ENCODE data around the gene ST6GALNAC1.
A peak's percentile ranks its signal among the peaks of the same experiment; 100 is the strongest.

The ST6GALNAC1 gene

GRCh38 chr17:76675648-76676047 is 32.1 kb upstream of the ST6GALNAC1 start:
- no peak for DNase-seq (ENCODE audit: low read depth in 1 of 2, low spot score in 1 of 2)

DNA sequence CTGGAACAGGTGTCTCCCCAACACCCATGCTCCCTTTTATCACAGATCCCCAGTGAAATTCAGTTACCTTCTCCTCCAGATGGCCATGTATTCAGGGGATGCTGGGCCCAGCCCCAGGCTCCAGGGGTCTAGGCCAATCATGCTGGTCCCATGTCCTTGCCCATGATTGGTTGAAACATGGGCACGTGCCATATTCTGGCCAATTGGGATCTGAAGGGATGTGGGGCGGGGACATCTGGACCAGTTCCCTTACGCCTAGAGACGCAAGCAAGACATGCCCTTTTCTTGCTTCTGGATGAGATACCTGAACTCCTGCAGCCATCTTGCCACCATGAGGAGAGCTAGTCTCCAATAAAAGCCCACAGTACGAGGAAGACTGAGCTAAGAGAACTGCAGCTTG is 31.0 kb upstream of the ST6GALNAC1 start:
- no peak for DNase-seq (ENCODE audit: low read depth in 1 of 2, low spot score in 1 of 2)

DNA sequence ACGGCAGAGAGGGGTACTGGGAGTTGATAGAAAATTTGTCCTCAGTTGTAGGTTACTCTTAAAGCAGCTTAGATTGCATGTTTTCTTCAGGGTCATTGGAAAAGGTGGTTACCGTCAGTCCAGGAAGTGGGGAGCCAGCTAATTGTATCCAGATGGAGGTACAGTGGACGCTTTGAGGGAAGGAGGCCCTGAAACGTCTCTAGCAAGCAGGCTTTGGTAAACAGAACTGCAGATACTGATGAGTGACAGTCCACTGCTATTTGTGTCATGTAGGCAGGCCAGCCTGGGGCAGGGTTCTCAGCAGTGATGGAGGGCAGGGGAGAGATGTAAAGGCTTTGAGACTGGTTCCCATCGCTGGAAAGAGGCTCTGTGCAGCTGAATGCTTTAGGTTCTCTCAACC is 30.2 kb upstream of the ST6GALNAC1 start:
- DNase-seq (ENCODE audit: low read depth in 1 of 2, low spot score in 1 of 2), result no peak

- DNase-seq (ENCODE audit: low read depth in 1 of 2, low spot score in 1 of 2), result no peak
Observed at GRCh38 chr17:76672892-76673291, 29.3 kb upstream of the ST6GALNAC1 start.

- no peak for DNase-seq (ENCODE audit: low read depth in 1 of 2, low spot score in 1 of 2)
Observed at GRCh38 chr17:76672270-76672851, 28.8 kb upstream of the ST6GALNAC1 start.

- no peak for DNase-seq (ENCODE audit: low read depth in 1 of 2, low spot score in 1 of 2)
Observed at GRCh38 chr17:76671912-76672262, 28.3 kb upstream of the ST6GALNAC1 start.

GRCh38 chr17:76671123-76671911 is 27.8 kb upstream of the ST6GALNAC1 start:
- DNase-seq (ENCODE audit: low read depth in 1 of 2, low spot score in 1 of 2), result peak; percentile 94 to 97

GRCh38 chr17:76670718-76671122 is 27.2 kb upstream of the ST6GALNAC1 start:
- no peak for DNase-seq (ENCODE audit: low read depth in 1 of 2, low spot score in 1 of 2)

DNA sequence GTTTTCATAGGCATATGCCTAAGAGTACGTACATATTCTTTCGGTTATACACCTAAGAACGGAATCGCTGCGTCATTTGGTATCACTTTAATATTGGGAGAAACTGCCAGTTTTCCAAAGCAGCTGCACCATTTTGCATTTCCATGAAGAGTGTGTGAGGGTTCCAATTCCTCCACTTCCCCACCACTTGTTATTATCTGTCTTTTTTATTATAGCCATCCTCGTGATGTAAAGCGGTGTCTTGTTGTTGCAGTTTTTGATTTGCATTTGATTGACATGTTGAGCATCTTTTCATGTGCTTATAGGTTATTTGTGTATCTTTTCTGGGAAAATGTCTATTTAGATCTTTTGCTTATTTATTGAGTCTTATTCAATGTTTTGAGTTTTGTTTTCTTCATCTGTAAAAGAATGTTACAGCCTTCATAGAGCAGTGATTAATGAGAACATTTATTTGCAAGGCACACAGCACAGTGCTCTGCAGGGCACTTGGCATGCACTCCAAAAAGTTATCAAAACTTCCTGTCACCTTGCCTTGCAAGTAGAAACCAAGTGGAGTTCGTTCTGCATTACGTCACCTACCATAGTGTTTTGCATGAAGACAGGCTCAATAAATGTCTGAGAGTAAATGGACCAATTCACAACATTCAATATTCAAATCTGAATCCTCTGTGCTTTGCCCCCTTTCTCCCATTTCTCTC is 26.6 kb upstream of the ST6GALNAC1 start:
- DNase-seq (ENCODE audit: low read depth in 1 of 2, low spot score in 1 of 2), result no peak

DNA sequence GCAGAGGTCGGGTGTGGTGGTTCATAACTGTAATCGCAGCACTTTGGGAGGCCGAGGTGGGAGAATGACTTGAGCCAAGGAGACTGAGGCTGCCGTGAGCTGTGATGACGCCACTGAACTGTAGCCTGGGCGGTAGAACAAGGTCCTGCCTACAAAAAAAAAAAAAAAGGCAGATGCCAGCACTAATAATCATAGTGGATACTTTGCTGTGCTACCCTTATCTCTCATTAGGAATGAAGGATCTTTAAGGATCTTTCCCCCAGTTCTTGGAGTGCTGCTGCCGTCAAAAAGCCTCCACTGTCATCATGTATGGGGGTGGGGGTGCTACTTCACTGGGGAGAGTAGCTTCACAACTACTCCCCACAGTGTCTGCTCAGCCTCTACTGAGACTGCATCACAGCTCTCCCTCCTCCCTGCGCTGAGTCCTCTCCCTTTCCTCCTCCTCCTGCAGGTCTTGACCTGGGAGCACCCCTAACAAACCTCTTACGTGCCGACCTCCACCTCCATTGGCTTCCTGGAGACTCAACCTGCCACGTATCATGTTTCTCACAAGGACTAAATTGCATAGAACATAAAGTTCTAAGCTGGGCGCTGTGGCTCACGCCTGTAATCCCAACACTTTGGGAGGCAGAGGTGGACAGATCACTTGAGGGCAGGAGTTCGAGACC is 24.4 kb upstream of the ST6GALNAC1 start:
- no peak for DNase-seq (ENCODE audit: low read depth in 1 of 2, low spot score in 1 of 2)

DNA sequence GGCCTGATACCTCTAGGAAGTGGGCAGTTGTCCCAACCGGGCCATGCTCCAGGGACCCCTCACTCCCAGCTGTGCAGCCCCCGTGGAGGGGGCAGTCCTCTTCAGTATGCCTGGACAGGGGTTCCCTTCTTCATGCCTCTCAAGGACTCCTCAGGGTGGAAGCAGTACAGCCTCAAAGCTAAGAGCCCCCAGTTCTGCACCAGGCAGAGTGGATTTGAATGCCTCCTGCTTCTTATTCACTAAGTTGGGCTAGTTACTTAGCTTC is 23.9 kb upstream of the ST6GALNAC1 start:
- DNase-seq (ENCODE audit: low read depth in 1 of 2, low spot score in 1 of 2), result no peak

DNA sequence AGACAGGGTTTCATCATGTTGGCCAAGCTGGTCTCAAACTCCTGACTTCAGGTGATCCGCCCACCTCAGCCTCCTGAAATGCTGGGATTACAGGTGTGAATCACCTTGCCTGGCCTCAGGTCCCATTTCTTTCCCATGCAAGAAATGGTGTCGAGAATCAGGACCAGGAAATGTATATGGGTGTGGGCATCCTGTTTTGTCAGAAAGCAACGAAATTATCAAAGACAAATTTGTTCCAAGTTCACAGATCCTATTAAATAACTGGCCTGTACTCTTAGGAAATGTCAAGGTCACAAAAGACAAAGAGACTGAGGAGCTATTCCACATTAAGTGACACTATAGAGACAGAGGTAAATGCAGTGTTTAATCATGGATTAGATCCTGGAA is 17.1 kb upstream of the ST6GALNAC1 start:
- no peak for DNase-seq (ENCODE audit: low read depth in 1 of 2, low spot score in 1 of 2)

DNA sequence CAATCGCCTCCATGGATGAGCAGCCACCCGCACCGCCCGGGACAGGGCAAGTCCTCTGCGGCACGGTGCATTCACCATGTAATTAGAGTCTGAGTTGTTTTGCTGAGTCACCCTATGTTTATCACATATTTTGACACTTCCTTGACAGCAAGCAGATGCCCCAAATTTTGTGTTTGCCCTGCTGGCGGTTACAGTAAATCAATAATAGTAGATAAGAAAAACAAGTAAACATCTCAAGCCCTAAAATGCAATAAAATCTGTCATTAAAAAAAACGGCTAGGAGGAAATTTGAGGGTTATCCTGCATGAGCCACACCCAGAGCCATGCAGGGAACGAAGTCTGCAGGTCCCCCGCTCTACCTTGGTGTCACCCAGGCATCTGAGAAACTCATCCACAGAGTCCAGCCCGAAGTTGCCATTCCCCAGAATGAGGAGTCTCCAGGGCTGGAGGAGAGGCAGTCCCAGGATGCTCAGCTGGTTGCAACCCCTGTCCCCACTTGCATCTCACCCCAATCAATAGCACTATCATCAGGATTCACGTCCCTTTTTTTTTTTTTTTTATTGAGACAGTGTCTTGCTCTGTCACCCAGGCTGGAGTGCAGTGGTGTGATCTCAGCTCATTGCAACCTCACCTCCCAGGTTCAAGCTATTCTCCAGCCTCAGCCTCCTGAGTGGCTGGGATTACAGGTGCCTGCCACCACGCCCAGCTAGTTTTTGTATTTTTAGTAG is 16.5 kb upstream of the ST6GALNAC1 start:
- DNase-seq (ENCODE audit: low read depth in 1 of 2, low spot score in 1 of 2), result no peak

DNA sequence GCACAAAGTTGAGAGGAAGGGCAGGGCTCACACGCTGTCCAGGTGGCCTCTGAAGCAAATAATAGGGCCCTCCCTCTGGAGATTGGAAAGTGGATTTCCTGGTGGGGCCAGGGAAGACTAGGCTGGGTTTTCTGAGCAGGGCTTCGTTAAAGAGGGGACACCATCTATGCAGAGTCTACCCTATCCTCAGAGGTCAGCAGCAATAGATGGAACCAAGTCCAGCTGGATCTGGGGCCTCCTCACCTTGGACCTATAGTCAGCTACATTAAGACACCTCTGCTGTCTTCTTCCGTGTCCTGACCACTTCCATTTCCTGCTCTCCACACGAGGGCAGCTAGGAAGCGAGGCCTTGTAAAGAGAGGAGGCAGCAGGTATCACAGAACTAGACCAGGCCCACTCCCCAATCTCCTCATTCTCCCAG is 14.7 kb upstream of the ST6GALNAC1 start:
- DNase-seq (ENCODE audit: low read depth in 1 of 2, low spot score in 1 of 2), result no peak

DNA sequence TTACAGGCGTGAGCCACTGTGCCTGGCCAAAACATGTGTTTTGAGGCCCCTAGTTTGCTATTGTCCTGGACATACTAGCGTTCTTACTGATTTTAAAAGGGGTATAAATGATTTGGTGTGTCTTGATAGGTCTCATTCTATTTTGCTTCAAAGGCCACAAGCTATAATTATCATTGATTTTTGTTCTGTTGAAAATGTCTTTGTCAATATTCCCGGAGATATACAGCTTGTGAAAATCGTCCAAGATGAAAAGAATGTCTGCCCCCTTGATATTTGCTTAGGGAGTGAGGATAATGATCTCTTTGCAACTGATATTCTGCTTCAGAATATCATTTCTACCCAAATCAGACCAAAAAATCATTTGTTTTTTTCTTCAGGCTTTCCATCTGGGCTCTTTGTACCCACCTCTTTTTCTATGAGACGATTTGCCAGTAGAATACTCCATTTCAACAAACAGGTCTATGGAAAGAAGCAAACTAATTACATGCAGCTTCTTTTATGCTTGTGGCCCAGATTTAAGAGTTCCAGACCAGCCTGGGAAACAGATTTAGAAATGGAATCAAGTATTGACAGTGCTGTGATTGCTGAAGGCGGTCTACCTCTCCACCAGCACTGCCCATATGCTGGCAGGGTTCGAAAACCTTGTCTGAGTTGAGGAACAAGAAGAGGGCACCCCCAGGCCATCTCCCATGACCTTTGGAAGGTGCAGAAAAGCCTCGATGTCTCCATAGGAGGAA is 14.1 kb upstream of the ST6GALNAC1 start:
- no peak for DNase-seq (ENCODE audit: low read depth in 1 of 2, low spot score in 1 of 2)

DNA sequence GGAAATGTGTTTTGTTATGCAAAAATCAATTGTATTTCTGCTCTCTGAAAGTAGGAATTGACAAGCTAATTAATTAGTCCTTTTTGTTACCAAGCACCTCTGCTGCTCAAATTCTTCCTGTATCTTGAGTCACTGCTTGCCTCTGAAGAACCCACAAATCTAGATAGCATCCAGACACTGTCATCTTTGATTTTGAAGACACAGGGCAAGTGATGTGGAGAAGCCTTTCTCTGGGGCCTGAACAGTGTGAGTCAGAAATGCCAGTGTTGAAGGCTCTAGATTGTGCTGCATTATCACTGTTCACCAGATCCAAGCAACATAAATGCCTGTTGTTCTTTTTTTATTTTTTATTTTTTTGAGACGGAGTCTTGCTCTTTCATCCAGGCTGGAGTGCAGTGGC is 10.9 kb upstream of the ST6GALNAC1 start:
- no peak for DNase-seq (ENCODE audit: low read depth in 1 of 2, low spot score in 1 of 2)

DNA sequence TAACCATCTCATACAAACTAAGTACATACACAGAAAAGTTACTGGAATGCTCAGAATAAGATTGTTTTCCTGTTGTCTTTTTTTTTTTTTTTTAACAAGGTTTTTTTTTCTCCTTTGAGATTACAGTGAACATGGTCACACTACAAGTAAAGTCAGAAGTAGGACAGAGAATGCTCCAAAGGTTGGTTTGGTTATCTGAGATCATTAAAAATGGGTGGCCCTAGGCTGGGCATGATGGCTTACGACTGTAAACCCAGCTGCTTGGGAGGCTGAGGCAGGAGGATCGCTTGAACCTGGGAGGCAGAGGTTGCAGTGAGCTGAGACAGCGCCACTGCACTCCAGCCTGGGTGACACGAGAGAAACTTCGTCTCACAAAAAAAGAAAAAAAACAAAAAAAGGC is 6.9 kb upstream of the ST6GALNAC1 start:
- no peak for DNase-seq (ENCODE audit: low read depth in 1 of 2, low spot score in 1 of 2)

GRCh38 chr17:76646712-76647111 is 3.2 kb upstream of the ST6GALNAC1 start:
- no peak for DNase-seq (ENCODE audit: low read depth in 1 of 2, low spot score in 1 of 2)

GRCh38 chr17:76645481-76645880 is 1.9 kb upstream of the ST6GALNAC1 start:
- DNase-seq (ENCODE audit: low read depth in 1 of 2, low spot score in 1 of 2), result no peak

- no peak for DNase-seq (ENCODE audit: low read depth in 1 of 2, low spot score in 1 of 2)
Observed at GRCh38 chr17:76644995-76645394, 1.4 kb upstream of the ST6GALNAC1 start.

- DNase-seq (ENCODE audit: low read depth in 1 of 2, low spot score in 1 of 2), result no peak
Observed at GRCh38 chr17:76642994-76643393, 563 bp downstream of the ST6GALNAC1 start.

Measured in stimulated activated CD4-positive, alpha-beta T cell treated with anti-CD3 and anti-CD28 coated beads, Interleukin-15, amount 100 ng/mL, for 1 hour (primary cell).